Left lung (tissue), 10 donors: ENCODE results near the gene NPTN. TPM values are rescaled to one million over a fixed set of nuclear protein-coding genes. Genes with fewer than 3 reads are reported as not detected.
"Not testable (repeated sequence)": the region's sequence is repeated elsewhere in the genome, so short reads cannot be mapped to it uniquely, and the experiment has no call there.

ENCODE experiments used
- ATAC-seq: fragments of 200-7000 bp; cut with Tn5 transposase; one replicate; pipeline ENCODE4 v1.9.1; 2020; ENCODE audit warnings: moderate library complexity
- DNase-seq, 4 donors: peaks; one replicate each; pipeline ENCODE4 v3.0.0-alpha.2; 2013 to 2020
- H3K27ac ChIP-seq, 2 donors: fragments of 200-600 bp; sonication (generic) in 1 of 2; one replicate each; pipeline versions ENCODE4 v1.5.0 to v1.8.0; 2020 to 2021
- H3K27me3 ChIP-seq, 2 donors: fragments of 200-600 bp; sonication (generic) in 1 of 2; one replicate each; pipeline versions ENCODE4 v1.5.0 to v1.8.0; 2020 to 2021
- H3K36me3 ChIP-seq, 2 donors: fragments of 200-600 bp; sonication (generic) in 1 of 2; one replicate each; pipeline versions ENCODE4 v1.5.0 to v1.8.0; 2020 to 2021
- H3K4me1 ChIP-seq, 2 donors: fragments of 200-600 bp; one replicate each; pipeline ENCODE4 v1.8.0; 2021
- H3K4me3 ChIP-seq, 2 donors: fragments of 200-600 bp; sonication (generic) in 1 of 2; one replicate each; pipeline versions ENCODE4 v1.5.0 to v1.8.0; 2020 to 2021; ENCODE audit warnings: mild to moderate bottlenecking in 1 of 2
- H3K9me3 ChIP-seq, 2 donors: fragments of 200-600 bp; sonication (generic) in 1 of 2; one replicate each; pipeline versions ENCODE4 v1.5.0 to v1.8.0; 2020 to 2021
- intact Hi-C, 2 donors: fragments of 100-400 bp; cut with DNase I; formaldehyde crosslinking; loops; one replicate each; pipeline versions ENCODE4 v1.11.2 to v1.14.2; 2022
- polyA plus RNA-seq, 6 donors: library from polyadenylated mRNA; unstranded; fragments of 120-200 nt; gene quantifications; one replicate each; pipeline ENCODE4 v1.2.1, GENCODE V29; 2013; ENCODE audit not compliant: insufficient read length in 6 of 6
- total RNA-seq, 2 donors: library from RNA; stranded (reverse); fragmentation: NEBNext Ultra II Directional; extraction: Animal tissue kit (Norgen Biotek cat#: 25700); gene quantifications; one replicate each; pipeline ENCODE4 v1.2.1, GENCODE V29; 2021
- TF ChIP-seq, protein P1 (sequence below), 2 donors: fragments of 200-600 bp; sonication (generic) in 1 of 2; IDR thresholded peaks; one replicate each; pipeline versions ENCODE4 v1.5.0 to v1.8.0; 2021; ENCODE audit warnings: antibody characterized with exemption in 2 of 2
- donor health status: DM: no; HTN: yes; CAD: no.
- donor health status: DM: no; HTN: no; CAD: no.

Gene NPTN
- total and polyA plus RNA-seq, 8 donors = 111 to 140 (median 123) TPM

DNA sequence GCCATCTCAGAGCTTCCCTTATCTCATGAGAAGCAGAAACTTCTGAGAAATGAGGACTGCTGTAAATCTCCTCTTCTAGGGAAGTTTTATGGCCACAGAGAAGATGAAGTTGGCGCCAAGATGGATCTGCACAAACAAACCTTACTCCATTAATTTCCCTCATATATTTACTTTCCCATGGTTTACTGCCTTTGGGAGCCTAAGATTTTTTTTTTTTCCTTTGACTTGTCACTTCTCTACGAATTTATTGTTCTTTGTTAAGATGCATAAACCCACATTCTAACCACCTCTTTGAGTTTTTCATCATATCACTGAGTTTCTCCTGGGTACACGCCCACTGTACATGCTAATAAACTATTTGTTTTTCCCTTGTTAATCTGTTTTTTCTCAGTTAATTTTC is 21.5 kb upstream of the NPTN start:
- no peak overlapping the region for H3K4me3 ChIP-seq
- intact Hi-C loops = no loop called here
- peaks cover 0 to 3% of the 10 kb centered on the region in 2 donors for H3K27me3 ChIP-seq
- H3K36me3 ChIP-seq = no peaks in the 10 kb centered on the region
- H3K4me1 ChIP-seq = peaks cover 0 to 11% of the 10 kb centered on the region in 2 donors
- no peak for DNase-seq
- H3K9me3 ChIP-seq = no peaks in the 10 kb centered on the region
- TF ChIP-seq, protein P1, sequence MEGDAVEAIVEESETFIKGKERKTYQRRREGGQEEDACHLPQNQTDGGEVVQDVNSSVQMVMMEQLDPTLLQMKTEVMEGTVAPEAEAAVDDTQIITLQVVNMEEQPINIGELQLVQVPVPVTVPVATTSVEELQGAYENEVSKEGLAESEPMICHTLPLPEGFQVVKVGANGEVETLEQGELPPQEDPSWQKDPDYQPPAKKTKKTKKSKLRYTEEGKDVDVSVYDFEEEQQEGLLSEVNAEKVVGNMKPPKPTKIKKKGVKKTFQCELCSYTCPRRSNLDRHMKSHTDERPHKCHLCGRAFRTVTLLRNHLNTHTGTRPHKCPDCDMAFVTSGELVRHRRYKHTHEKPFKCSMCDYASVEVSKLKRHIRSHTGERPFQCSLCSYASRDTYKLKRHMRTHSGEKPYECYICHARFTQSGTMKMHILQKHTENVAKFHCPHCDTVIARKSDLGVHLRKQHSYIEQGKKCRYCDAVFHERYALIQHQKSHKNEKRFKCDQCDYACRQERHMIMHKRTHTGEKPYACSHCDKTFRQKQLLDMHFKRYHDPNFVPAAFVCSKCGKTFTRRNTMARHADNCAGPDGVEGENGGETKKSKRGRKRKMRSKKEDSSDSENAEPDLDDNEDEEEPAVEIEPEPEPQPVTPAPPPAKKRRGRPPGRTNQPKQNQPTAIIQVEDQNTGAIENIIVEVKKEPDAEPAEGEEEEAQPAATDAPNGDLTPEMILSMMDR (IDR thresholded peaks at IDR 0.05) = no peak
- no peak for ATAC-seq
- H3K27ac ChIP-seq = no peak overlapping the region

- H3K4me1 ChIP-seq = peaks cover 0 to 11% of the 10 kb centered on the region in 2 donors
- no peak overlapping the region for H3K27ac ChIP-seq
- no peak overlapping the region for H3K4me3 ChIP-seq
- ATAC-seq (no peak), DNase-seq (no peak)
- H3K36me3 ChIP-seq = no peaks in the 10 kb centered on the region
- H3K9me3 ChIP-seq = no peaks in the 10 kb centered on the region
- H3K27me3 ChIP-seq = peaks cover 0 to 6% of the 10 kb centered on the region in 2 donors
- TF ChIP-seq, protein P1 (IDR thresholded peaks at IDR 0.05) = no peak
- intact Hi-C loops = no loop called here
These were observed 17.4 kb upstream of the NPTN start for GRCh38 chr15:73650416-73651126.

DNA sequence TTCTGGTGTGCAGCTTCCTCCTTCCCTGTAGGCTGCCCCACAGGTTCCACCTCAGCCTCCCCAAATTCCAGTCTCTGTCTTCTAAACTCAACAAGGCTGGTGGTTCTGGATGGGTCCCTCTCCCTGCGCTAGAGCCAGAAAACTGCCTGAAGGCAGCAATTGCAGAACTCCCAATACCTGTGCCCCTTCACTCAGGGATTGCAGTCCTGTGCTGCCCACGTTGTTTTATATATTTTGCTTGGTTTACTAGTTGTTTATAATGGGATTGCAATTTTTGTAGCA is 14.8 kb upstream of the NPTN start:
- Histone ChIP-seq H3K27me3 (peaks cover 0 to 6% of the 10 kb centered on the region in 2 donors), H3K27ac (no peak overlapping the region), H3K4me3 (no peak overlapping the region), H3K9me3 (no peaks in the 10 kb centered on the region), H3K36me3 (no peaks in the 10 kb centered on the region), H3K4me1 (peaks cover 0 to 11% of the 10 kb centered on the region in 2 donors)
- TF ChIP-seq, protein P1 (IDR thresholded peaks at IDR 0.05) = no peak
- intact Hi-C loops = no loop called here
- ATAC-seq (no peak), DNase-seq (no peak)

DNA sequence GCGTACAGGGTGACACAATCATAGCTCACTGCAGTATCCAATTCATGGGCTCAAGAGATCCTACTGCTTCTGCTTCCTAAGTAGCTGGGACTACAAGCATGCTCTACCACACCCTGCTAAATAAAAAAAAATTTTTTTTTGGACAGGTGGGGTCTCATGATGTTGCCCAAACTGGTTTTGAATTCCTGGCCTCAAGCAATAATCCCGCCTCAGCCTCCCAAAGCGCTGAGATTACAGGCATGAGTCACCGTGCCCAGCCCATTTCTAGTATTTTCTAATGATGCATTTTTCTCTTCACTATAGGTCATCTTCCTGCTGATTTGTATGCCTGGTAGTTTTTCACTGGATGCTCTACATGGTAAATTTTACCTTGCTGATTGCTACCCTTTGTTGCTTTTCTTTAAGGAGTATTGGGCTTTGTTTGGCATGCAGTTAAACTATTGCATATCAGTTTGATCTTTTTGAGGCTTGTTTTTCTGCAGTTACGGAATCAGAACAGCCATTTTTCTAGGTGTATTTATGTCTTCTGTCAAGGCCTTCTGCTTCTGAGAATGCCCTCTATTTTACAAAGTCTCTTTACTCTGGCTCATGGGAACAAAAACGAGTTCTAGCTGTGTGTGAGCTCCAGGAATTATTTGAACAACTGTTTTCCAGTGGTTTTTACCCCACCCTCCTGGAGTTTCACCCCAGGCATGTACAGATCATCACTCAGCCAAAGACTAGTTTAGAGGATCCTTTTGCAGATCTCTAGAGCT is 14.2 kb upstream of the NPTN start:
- Histone ChIP-seq H3K27ac (no peak overlapping the region), H3K36me3 (no peaks in the 10 kb centered on the region), H3K4me3 (no peak overlapping the region), H3K27me3 (peaks cover 0 to 6% of the 10 kb centered on the region in 2 donors), H3K9me3 (no peaks in the 10 kb centered on the region), H3K4me1 (peaks cover 0 to 11% of the 10 kb centered on the region in 2 donors)
- no peak for DNase-seq
- ATAC-seq = no peak
- TF ChIP-seq, protein P1 (IDR thresholded peaks at IDR 0.05) = no peak
- intact Hi-C loops = no loop called here

DNA sequence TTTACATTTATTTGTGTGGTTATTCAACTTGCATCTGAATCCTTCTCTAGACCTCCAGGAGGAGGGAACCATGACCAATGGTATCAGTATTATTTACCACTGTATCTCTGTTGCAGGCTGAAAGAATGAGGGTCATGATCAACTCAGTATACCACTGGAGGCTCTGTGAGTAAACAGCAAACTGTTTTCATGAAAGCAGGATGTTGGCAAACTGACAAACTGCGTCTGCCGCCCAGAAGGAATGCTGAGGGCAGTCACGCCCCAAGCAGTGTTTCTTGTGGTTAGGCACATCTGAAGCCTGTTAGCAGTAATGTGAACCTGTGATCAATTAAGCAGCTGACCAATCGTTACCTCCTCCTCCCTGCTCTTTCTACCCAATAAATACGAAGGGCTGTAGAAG is 6.3 kb upstream of the NPTN start:
- not testable (repeated sequence) for H3K4me3 ChIP-seq

More for the DNA sequence above, 6.3 kb upstream of the NPTN start:
- not testable (repeated sequence) for H3K27ac ChIP-seq, H3K36me3 ChIP-seq, H3K4me1 ChIP-seq, H3K9me3 ChIP-seq, ATAC-seq, DNase-seq
- H3K27me3 ChIP-seq = peaks cover 0 to 16% of the 10 kb centered on the region in 2 donors
- intact Hi-C loops = loop anchor here in 1 of 2 donors (5.0 kb wide), 2 partner anchors 63 to 77 kb away; no protein-coding TSS in a partner anchor
